ENCODE data around the gene KIAA2012.

The KIAA2012 gene

DNA sequence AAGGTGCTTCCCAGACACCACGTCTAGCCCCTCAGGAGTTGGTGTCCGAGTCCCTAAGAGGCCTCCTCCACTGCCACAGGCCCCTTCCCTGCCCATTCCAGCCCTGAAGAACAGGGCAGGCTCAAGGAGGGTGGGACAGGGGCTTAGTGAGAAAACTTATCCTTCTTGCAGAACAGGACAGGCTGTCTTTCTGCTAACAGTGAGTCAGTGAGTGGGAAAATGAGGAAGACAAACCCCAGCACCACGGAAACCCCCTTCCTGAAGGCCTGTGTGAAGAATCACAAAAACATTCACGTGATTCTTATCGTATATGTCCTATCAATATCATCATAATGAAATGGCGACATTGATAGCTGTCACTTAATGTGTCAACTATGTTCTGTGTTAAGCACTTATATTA, 29.6 kb upstream of the KIAA2012 start:
- no peak for DNase-seq

DNA sequence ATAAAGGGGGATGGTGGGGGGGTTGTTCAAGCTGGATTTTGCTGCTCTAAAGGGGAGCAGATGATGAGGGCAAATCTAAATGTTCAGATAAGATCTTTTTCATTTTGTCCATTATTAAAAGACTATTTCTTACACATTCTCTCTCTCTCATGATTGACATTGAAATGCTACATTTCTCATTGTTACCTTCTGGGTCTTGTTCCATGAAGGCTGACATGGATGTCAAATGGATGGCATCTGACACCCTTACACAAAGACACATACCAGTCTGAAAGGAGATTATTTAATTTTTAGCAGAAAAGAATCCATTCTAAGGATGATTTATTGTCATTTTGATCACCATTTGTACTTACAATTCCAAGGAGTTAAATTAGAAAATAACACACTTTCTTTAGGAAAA, 28.3 kb upstream of the KIAA2012 start:
- no peak for DNase-seq

- no peak for DNase-seq
These were observed 26.5 kb upstream of the KIAA2012 start for GRCh38 chr2:202046572-202046971.

GRCh38 chr2:202049092-202049728, 23.8 kb upstream of the KIAA2012 start:
- no peak for DNase-seq

- no peak for DNase-seq
These were observed 23.2 kb upstream of the KIAA2012 start for GRCh38 chr2:202049840-202050239.

- DNase-seq = no peak
These were observed 22.4 kb upstream of the KIAA2012 start for GRCh38 chr2:202050652-202051051.

- DNase-seq = peak; percentile 81
These were observed 21.4 kb upstream of the KIAA2012 start for GRCh38 chr2:202051499-202052161.

- DNase-seq = no peak
These were observed 20.8 kb upstream of the KIAA2012 start for GRCh38 chr2:202052235-202052634.

DNA sequence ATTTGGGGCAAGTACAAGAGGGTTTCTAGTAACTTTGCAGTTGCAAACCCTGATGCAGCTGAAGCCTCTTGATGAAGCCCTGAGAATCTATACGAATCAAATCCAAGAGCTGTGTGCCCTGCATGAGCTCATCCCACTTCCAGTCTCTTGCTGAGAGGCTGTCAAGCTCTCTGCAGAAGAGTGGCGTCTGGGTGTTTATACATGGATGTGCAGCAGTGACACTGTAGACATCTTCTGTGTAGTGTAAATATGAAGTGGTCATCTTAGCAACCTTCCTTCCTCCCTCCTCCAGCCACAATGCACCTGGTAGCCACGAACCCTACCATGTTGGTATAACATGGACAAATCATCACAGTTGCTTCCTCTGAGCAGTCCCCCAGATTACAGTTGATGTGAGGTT, 18.4 kb upstream of the KIAA2012 start:
- no peak for DNase-seq

DNA sequence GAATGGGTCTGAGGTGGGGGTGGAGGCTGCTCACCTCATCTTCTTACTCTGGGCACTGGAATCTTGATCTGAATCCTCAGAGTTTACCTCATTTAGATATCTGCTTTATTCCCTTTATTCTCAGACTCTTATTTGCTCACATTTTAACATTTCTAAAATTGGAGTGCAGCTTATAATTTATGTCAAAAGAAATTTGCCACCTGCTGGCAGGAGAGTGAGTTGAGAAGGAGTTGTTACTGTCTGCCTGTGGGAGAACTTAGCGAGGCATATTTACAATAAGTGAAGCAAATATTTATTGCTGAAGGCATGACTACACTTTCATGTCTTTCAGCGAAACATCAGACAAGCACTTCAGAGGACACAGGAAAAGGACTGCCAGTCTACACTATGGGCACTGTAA, 16.4 kb upstream of the KIAA2012 start:
- no peak for DNase-seq

DNA sequence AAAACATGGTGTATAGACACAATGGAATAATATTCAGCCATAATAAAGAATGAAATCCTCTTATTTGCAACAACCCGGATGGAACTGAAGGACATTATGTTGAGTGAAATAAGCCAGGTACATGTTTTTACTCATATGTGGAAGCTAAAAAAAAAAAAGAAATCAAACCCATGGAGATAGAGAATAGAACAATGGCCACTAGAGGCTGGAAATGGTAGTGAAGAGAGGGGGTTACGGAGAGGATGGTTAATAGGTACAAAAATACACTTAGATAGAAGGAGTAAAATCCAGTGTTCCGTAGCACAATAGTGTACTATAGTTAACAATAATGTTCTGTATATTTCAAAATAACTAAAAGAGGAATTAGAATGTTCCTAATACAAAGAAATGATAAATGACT, 12.8 kb upstream of the KIAA2012 start:
- DNase-seq = no peak

GRCh38 chr2:202061695-202062094, 11.4 kb upstream of the KIAA2012 start:
- DNase-seq = no peak

GRCh38 chr2:202064171-202064880, 8.7 kb upstream of the KIAA2012 start:
- peak; percentile 91 for DNase-seq

- no peak for DNase-seq
These were observed 8.2 kb upstream of the KIAA2012 start for GRCh38 chr2:202064881-202065230.

- no peak for DNase-seq
These were observed 7.2 kb upstream of the KIAA2012 start for GRCh38 chr2:202065876-202066275.

- DNase-seq = no peak
These were observed 6.2 kb upstream of the KIAA2012 start for GRCh38 chr2:202066875-202067274.

DNA sequence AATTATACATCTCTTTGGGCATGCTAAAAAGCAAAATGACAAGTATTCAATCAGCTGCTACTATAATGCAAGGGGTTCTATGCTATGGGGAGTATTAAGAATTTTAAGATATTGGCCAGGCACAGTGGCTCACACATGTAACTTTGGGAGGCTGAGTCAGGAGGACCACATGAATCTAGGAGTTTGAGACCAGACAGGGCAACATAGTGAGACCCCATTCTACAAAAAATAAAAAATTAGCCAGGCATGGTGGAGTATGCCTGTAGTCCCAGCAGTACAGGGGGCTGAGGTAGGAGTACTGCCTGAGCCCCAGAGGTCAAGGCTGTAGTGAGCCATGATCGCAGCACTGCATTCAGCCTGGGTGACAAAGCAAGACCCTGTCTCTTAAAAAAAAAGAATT, 5.5 kb upstream of the KIAA2012 start:
- no peak for DNase-seq

- DNase-seq = no peak
These were observed 3.6 kb upstream of the KIAA2012 start for GRCh38 chr2:202069170-202070067.

DNA sequence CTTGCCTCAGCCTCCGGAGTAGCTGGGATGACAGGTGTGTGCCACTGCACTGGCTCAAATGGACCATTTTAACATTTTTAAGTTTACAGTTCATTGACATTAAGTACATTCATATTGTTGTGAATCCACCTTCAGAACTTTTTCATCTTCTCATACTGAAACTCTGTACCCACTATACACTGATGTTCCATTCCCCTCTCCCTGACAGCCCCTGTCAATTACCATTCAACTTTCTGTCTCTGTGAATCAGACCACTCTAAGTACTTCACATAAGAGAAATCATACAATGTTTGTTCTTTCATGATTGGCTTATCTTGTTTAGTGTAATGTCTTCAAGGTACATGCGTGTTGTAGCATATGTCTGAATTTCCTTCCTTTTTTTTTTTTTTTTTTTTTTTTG, 1.9 kb upstream of the KIAA2012 start:
- DNase-seq = no peak

DNA sequence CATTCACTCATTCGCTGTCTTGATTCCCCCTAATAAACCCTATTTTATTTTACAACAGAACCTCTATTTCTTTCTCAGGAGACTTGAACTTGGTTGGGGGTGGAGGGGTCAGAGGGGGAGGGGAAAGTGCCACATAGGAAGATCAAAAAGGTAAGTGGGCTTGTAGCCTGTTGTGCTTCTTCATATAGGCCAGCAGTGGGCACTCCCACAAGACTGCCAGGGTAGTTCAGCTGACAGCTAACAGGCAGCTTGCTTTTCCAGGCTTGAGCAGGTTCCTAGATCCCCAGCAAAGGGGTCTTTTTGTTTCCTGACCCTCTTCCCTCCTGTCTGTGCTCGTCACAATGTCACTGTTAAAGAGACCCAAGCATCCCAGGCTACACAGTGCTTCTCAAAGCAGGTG, 829 bp upstream of the KIAA2012 start:
- no peak for DNase-seq

DNA sequence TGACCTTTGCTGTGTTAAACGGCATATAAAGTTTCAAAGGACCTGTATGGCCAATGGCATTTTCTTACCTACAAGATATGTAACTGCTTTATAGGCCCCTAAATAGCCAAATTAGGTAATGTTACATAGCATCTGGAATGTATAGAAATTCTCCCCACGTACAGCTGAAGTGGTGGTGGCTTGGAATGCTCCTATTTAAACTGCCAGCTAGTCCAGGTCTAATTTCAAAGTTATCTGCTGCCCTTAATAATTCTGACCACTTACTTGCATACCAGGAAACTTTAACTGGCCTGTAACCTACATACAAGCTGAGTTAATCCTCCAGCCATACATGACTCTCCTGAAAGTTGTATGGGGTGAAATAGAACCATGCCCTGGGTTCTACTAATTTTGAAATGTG, 1.3 kb downstream of the KIAA2012 start:
- peak; percentile 66 for DNase-seq

DNA sequence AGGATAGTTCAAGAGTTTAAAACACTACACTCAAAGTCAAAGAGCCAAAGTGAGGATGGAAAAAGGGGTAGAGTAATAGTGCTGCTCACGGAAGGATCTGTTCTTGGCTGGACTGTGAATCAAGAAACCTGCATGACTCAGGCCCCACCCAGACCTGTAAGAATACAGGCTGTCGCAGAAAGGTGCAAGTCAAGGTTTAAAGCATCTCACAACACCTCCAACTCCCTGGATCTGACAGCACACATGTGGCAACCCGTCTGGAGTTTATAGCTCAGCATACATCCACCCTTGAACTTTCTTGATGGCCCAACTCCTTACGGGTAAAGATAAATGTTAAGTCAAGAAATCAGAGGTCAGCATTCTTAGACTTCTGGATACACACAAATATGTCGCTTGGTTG, 6.3 kb downstream of the KIAA2012 start:
- no peak for DNase-seq

- peak; percentile 48 for DNase-seq
These were observed 11.2 kb downstream of the KIAA2012 start for GRCh38 chr2:202084265-202084664.

All from fibroblast of skin of abdomen (primary cell).